GM21447 (cell line): Measurements from ENCODE around the gene SYTL3.
A peak's percentile ranks its signal among the peaks of the same experiment; 100 is the strongest.
"Not testable (repeated sequence)": the region's sequence is repeated elsewhere in the genome, so short reads cannot be mapped to it uniquely, and the experiment has no call there.

Source experiments
- ATAC-seq: cut with Tn5 transposase; IDR thresholded peaks from one replicate; pipeline ENCODE4 v1.9.1; 2021; ENCODE audit not compliant: unreplicated experiment

SYTL3 gene

GRCh38 chr6:158649289-158650143 is at the start of gene SYTL3:
TSS of gene SYTL3 (plus strand) at chr6:158650054. CDS start at chr6:158663269, 13,215 bp downstream.
- peak; percentile 48 for ATAC-seq

DNA sequence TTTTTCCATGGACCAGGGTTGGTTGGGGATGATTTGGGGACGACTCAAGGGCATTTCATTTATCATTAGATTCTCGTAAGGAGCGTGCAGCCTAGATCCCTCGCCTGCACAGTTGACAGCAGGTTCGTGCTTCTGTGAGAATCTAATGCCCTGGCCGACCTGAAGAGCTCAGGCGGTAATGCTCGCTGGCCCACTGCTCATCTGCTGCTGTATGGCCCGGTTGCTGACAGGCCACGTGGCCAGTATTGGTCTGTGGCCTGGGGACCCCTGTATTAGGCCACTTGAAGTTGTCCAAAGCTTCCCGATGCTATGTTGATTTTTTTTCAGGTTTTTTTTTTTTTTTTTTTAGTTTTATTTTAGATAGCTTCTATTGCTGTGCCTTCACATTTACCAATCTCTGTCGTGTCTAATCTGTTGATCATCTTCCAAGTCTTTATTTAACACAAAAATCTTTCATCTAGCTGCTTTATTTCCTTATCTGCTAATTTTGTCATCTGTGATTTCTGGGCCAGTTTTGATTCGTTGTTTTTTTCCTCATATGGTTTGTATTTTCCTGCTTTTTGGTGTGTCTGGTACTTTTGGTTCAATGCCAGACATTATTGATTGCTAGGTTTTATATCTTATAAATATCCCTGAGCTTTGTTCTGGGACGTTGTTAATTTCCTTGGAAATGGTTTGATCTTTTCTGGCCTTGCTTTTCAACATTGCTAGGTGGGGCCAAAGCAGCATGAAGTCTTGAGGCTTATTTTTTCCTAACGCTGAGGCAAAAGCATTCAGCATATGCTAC is 46.4 kb upstream of the SYTL3 start:
- ATAC-seq = no peak

GRCh38 chr6:158604048-158604406 is 45.8 kb upstream of the SYTL3 start:
- ATAC-seq = no peak

DNA sequence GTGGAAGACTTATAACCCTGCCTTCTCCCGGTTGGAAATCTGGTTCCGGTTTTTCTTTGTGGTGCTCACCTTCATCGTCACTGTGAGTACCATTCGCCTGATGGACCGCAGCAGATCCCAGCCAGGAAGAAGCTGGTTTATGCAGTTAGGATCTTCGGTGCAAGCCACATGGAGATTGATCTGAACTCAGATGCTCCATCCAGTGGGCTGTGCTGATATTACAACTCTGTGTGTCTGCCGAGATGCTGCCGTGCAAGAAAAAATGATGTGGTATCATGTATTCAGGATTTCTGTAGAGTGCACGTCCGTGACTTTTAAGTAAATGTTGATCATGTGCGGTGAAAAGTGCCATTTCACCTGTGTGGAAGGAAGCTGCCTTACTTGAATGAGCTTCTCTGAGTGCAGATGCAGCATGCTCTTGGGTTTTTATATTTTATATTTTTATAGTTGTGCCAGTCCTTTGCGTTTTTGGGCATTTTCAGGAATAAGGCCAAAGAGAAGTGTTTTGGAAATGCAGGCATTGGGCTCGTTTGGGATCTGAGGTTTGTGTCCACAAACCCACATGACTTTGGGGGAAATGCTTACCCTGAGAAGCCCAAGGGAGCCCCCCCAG is 44.5 kb upstream of the SYTL3 start:
- no peak for ATAC-seq

- not testable (repeated sequence) for ATAC-seq
Measured at GRCh38 chr6:158606011-158606410, 43.8 kb upstream of the SYTL3 start.

- no peak for ATAC-seq
Measured at GRCh38 chr6:158606935-158607334, 42.9 kb upstream of the SYTL3 start.

GRCh38 chr6:158607411-158608170 is 42.3 kb upstream of the SYTL3 start:
- ATAC-seq = no peak

DNA sequence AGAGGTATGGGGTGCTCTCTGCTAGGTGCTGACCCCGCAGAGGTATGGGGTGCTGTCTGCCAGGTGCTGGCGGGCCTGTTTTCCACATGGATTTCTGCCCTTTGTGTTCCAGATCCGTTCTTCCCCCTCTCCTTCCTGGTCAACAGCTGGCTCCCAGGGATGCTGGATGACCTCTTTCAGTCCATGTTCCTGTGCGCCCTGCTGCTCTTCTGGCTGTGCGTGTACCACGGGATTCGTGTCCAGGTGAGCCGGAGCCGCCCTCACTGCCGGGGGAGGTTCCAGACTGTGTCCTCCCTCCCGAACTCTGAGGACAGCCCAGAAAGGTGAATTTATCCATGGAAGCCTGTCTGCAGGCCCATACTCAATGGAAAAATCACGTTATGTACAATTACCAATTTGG is 41.6 kb upstream of the SYTL3 start:
- ATAC-seq = no peak

GRCh38 chr6:158609455-158610155 is 40.2 kb upstream of the SYTL3 start:
- ATAC-seq = no peak

DNA sequence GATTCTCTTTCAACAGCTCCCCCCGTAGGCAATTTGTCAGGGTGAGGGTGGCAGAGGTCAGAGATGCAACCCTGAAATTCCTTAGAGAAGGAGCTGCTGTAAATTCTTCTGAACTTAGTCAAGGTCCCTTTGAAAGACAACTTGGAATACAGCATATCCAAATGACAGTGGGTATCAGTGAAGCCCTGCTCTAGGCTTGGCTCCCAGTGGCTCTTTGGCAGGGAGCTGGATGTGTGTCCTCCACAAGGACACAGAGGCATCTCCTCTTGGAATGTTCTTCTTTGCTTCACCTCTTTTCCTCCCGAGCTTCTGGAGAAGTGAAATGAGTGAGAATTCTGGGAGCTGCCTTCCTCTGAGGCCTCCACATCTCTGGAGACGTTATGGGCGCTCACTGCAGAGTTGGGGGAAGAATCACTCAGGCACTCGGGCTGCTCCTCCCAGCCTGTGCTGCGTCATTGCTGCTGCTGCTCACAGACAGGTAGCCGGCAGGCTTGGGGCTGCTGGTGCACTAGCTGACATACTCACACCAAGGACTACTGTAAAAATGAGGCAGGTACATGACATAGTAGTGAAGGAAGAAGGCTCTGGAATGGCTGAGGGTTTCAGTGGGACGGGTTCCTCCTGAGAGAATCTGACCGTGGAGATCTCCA is 39.4 kb upstream of the SYTL3 start:
- no peak for ATAC-seq

DNA sequence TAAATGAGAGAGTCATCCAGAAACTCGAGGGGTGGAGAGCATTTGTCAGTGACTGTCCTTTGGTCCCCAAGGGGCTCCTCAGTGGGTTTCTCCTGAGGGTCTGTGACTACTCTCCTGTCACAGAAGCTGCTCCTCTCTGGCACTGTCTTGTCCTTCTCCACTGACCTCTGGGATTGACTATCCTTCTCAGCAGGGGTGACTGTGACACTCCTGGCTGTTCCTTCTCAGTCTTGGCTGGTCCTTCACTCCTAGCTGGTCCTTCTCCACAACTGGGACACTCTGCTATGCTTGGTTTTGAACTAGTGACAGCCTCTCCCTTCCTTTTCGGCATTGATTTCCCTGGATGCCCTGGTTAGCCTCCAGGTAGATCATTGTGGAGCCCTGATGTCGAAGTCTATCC is 38.8 kb upstream of the SYTL3 start:
- no peak for ATAC-seq

GRCh38 chr6:158611541-158612370 is 38.1 kb upstream of the SYTL3 start:
- ATAC-seq = no peak

DNA sequence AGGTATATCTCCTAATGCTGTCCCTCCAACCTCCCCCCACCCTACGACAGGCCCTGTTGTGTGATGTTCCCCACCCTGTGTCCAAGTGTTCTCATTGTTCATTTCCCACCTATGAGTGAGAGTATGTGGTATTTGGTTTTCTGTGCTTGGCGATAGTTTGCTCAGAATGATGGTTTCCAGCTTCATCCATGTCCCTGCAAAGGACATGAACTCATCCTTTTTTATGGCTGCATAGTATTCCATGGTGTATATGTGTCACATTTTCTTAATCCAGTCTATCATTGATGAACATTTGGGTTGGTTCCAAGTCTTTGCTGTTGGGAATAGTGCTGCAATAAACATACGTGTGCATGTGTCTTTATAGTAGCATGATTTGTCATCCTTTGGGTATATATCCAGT is 35.2 kb upstream of the SYTL3 start:
- ATAC-seq = not testable (repeated sequence)

DNA sequence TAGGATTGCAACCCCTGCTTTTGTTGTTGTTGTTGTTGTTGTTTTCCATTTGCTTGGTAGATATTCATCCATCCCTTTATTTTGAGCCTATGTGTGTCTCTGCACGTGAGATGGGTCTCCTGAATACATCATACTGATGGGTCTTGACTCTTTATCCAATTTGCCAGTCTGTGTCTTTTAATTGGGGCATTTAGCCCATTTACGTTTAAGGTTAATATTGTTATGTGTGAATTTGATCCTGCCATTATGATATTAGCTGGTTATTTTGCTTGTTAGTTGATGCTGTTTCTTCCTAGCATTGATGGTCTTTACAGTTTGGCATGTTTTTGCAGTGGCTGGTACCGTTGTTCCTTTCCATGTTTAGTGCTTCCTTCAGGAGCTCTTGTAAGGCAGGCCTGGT is 31.6 kb upstream of the SYTL3 start:
- ATAC-seq = not testable (repeated sequence)

GRCh38 chr6:158619922-158620801 is 29.7 kb upstream of the SYTL3 start:
- ATAC-seq = no peak

DNA sequence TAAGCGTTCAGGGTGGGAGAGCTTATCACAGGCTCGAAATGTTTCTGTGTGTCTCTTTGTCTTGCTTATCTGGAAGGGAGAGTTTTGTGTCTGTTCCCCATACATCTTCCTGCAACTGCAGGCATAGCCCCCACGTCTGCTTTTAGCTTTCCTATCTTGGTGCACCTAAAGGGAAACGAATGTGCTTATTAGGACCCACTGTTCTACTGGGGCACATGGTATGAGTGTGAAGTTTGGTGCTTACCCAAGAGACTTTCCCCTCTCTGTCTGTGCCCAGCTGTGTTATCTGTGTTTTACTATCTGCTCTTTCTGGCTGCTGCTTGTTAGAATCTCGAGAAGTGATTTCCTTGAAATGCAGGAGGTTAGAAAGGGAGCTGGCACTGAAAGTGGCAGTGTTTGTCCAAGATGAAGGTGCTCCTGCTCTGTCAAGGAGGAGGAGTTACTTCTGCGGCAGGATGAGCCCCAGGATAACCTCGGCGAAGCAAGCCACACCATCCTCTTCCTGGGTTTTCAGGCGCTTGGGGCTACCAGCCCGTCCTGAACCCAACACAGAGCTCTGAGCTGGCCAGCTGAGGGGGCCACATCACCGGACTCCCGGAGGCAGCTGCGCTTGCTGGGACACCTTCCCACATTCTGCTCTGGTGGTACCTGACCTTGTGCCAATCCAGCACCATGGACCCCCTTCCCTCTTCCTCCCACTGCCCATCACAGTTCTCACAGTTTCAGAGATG is 28.7 kb upstream of the SYTL3 start:
- ATAC-seq = no peak
